HG03439 (cell line): Measurements from ENCODE around the gene LRRC10B.

Experiments
- ATAC-seq: cut with Tn5 transposase; IDR thresholded peaks from one replicate; pipeline ENCODE4 v1.9.1; 2021; ENCODE audit warnings: mild to moderate bottlenecking, moderate library complexity; ENCODE audit not compliant: unreplicated experiment

LRRC10B gene

DNA sequence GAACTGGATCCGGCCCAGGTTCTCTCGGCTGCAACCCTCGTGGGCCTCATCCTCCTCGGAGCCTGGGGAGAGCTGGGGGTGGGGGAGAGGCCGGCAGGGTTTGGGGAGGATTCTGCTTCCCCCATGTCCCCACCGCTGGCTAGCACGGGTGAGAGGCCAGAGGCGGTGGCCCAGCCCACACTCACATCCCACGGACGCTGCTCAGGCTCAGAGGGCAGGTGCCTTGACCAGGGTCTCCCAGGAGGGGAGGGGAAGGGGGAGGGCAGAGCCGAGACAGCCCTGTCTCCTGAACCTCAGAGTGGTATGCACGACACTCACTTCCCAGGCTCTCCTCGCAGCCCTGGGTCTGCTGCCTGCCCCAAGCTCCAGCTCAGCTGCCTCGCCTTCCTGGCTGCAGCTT, 19.6 kb downstream of the LRRC10B start:
- no peak for ATAC-seq

DNA sequence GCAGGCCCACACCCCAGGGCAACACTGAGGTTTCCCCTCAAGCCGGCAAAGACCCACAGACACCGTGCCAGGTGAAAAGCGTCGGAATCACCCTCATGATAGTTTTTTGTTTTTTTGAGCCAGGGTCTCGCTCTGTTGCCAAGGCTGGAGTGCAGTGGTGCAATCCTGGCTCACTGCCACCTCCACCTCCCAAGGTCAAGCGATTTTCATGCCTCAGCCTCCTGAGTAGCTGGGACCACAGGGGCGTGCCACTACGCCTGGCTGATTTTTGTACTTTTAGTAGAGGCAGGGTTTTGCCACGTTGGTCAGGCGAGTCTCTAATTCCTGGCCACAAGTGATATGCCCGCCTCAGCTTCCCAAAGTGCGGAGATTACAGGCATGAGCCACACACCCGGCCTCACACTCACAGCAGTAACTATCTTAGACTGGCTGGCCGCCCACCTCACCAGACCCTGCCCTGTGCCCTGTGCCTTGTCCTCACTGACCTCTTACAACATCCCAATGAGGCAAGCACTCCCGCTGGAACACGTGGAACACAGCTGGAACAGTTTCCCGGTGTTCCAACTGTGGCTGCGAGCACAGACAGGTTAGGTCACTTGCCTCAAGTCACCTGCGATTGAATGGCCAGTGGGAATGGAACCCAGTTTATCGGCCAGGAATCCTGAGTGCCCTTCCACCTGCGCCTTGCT, 21.1 kb downstream of the LRRC10B start:
- ATAC-seq = no peak

DNA sequence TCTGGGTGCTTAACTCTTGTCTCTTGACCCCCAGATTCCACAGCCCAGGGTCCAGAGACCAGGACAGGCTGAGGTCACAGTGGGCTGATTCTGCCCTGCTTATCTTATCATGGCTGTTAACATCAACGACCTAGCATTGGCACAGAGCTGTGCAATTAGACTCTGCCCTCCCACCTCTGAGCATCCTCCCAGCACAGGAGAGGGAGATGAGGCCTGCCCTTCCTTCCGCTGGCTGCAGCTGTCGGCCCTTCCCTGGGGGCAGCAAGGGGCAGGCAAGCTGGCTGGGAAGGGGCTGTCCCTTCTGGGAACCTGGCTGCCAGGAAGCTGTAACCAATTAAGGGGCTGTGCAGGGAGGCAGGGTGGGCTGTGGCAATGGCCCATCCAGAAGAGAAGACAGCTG, 22.5 kb downstream of the LRRC10B start:
- ATAC-seq = no peak

DNA sequence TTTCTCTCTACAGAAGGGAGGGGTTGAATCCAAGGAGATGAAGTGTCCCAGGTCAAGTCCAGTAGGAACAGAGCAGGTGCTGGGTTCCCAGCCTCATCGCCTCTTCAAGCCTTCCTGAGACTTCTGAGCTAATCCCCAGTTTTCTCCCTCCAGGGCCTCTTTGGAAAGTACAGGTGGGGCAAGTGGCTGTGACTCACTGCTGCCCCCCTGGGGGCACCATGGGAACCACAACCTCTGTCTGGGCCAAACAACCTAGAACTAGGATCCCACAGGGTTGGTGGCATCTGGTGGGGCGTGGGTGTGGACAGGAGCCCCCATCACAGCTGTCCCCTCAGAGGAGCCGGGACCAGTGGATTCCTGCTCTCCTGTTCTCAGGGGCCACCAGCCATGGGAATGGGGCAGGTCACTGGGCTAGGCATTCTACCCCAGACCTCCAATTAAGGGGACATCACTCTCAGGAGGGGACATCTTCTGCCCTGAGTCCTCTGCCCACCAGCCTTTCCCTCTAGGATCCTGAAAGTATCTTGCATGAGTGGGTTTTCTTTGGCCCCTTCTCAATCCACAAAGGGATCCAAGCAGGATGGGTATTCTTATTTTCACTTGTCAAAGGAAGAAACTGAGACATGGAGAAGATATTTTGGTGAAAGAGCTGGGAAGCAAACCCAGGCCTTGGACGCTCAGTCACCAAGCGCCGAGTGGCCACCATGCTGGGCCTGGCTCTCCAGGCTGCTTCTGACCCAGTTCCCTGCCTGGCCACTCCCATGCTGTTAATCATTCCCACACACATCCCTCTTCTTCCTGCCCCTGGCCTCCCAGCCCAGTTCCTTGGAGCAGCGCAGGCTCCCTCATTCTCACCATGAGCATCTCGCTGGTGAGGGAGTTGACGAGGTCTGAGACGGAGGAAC, 23.8 kb downstream of the LRRC10B start:
- ATAC-seq = no peak

DNA sequence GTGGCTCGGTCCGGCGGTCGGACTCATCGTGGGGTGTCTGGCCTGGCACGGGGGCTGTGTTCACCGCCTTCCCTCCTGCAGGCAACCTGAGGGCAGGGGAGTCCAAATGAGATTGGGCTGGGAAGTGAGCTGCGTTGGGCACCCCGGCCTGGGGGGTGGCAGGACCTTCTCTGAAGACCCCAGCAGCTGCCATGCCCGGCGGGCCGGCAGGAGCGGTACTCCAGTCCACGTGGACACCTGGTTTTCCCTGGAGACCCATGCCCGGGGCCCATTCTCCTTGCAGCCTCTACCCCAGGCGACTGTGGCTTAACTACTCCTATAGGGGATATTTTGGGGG, 24.5 kb downstream of the LRRC10B start:
- no peak for ATAC-seq

DNA sequence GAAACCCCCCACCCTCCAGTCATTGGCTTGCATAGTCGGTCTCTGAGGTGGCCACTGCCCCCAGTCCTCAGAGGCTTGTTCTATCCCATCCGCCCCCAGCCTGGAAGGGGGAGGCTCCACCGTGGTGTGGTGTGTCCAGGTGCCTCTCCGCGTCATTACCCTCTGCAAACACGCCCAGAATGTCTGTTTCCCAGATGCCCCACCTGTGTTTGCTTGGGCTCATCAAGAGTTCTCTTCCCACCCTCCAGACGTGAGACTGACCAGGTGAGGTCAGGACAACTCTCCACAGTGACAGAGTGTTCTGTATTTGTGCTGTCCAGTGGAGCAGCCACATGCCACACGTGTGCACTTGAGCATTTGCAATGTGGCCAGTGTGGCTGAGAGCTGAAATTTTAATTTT, 24.9 kb downstream of the LRRC10B start:
- no peak for ATAC-seq

DNA sequence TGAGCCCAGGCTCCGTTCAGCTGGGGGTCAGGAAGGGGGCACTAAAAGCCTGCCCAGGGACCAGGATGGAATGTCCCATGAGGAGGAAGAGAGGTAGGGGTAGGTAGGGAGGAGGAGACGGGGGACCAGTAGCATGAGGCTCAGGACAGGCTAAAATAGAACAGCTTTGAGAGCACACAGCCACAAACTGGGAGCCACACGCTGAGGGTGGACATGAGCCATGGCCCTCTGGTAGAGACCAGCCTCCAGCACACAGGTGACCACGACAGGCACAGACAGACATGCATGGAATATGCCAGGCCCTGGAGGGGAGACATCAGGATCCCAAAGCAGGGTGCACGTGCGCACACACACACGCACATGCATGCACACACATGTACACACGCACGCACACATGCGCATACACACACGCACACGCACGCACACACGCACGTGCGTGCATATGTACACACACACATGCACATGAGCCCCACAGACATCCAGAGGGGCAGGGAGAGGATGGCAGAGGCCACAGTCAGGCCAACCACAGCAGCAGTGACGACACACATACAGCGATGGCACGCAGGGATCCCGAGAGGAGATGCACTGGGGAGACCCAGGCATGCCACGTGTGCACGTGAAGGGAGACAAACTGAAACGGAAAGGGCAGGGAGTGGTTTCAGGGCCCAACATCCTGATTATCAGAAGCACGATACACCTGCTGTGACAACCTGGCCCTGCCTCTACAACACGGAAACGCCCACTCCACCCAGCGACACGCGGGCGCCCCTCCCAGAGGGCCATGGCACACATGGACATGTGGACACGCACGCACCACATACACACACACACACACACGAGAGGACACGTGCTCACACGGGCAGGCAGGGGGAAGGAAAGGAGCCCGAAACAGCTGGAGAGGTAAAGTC, 25.7 kb downstream of the LRRC10B start:
- no peak for ATAC-seq

DNA sequence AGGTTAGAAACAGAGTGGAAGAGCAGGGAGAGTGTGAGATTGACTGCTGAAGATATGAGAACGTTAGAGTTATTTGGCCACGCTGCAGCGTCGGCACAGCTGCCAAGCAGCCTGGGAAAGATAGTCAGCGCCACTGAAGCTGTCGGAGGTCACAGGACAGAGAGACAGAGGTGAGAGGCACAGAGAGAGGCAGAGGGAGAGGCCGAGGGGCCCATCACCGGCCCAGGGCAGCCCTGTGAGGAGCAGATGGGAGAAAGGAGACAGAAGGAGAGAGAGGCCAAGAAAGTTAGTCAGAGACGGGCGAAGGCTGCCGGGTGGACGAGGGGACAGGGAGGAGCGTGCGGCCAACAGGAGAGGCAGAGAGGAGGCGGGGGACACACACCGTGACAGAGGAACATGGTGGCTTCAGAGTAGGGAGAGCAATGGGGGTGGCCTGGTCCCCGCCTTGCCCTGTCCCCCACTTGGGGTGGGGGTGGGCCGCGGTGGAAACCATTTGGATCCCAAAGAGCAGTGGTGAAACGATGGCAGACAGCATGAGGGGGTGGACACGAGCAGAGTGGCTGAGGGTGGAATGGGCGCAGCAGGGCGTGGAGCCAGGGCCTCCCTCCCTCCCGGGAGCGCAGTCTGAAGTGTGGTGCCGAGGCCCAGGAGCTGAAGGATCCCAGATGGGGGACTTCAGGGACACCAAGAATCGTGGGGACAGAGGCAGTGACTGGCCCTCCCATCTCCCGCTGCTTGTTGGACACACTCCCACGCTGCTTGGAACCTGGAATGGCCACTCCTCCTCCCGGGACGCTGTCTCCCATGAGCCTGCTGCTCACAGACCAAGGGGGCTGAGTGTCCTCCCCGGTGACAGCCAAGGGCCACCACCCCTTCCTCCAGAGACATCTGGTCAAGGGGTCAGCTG, 26.6 kb downstream of the LRRC10B start:
- no peak for ATAC-seq

DNA sequence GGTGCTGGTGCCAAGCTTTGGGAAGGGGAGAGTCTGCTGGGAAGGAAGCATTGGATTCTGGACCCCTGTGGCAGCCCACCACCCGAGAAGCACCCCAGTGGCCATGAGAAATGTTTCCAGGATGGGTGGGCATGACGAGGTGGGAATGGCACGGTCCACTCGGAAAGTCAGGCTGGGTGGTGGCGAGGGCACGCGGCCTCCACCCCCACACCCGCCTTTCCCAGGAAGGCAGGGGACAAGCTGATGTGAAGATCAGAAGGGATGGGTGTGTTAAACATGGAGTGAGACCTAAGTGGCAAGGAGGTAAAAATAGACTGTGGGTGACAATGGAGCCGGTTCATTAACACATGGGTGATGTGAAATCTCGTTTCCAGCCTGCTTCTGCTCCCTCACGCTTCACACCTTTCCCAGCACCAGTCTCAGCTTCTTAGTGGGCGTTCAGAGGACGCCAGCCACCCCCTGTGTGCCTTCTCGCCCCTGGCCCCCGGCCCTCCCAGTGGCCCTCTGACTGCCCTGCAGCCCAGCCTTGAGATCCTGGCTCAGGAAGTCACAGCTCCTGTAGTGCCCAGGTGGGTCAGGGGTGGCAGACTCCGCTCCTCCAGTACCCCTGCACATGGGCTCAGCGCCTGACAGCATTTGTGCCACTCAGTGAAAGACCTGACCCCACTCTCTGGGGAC, 27.6 kb downstream of the LRRC10B start:
- no peak for ATAC-seq

DNA sequence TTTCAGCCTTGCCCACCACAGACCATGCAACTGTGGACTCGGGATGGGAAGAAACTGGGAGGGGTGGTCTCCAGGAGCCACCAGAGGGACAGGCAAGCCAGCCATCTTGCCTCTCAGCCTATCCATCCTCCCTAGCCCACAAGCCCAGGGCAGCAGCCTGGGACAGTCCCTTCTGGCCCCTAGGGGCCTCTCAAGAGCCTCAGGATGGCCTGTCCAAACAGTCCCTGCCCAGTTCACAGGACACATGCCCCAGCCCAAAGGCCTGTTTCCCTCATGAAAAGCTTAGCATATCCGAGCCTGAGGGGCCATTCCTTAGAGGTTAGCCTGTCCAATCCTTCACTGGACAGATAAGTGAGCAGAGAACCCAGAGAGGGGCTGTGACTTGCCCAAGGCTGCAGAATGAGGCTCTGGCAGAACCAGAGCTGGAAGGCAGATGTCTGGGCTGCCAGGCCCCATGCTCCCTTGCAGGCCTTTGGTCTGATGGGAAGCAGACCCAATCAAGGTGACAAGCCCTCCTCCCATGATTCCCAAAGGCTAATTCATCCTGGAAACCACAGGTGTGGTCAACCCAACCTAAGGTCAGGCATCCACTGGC, 28.2 kb downstream of the LRRC10B start:
- ATAC-seq = no peak

DNA sequence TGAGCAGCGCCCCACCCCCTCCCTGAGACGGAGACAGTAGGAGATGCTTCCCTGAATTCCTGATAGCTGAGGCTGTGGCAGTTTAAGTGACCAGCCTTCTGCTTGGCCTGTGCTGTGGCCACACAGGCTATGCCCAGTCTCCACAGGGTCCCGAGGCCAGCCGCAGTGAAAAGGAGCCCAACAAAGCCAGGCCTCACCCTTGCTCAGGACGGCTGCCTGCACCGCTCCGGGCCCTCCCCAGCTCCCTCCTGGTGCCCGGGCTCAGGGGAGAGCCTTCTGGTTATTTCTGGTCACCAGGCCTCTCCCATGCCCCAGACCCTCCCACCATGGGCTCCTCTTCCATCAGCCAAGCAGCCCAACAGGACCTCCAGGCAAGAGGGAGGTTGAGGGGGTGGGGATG, 28.8 kb downstream of the LRRC10B start:
- ATAC-seq = no peak

DNA sequence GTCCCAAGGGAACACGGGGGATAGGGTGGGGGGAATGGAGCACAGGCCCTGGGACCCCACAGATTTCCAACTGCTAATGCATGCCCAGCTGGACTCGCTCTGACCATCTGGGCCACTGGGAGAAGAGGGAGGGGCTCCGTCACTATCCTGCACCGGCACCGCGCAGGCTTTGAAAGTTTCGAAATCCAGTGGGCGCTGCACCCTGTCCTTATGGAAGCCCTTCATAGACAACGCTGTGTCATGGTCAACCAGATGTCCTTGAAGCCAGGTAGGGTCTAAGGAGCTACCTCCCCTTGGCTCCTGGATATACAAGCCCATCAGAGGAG, 30.1 kb downstream of the LRRC10B start:
- ATAC-seq = no peak

DNA sequence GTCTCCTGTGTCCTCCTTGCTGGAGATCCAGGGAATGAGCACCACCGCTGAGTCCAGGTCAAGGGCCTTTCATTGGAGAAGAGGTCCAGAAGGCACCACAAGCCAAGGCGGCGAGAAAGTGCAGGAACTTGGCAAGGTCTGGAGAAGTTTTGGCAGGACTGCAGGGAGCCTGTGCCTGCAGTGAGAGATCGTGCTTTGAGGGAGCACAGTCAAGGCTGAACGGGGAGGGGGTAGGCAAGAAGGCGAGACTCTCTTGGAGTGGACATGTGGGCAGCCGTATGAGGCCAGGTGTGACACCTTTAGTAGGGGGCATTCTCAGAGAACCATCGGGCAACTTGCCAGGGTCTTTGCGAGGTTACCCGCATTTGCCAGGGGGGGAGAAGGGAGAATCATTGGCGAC, 30.5 kb downstream of the LRRC10B start:
- ATAC-seq = no peak

DNA sequence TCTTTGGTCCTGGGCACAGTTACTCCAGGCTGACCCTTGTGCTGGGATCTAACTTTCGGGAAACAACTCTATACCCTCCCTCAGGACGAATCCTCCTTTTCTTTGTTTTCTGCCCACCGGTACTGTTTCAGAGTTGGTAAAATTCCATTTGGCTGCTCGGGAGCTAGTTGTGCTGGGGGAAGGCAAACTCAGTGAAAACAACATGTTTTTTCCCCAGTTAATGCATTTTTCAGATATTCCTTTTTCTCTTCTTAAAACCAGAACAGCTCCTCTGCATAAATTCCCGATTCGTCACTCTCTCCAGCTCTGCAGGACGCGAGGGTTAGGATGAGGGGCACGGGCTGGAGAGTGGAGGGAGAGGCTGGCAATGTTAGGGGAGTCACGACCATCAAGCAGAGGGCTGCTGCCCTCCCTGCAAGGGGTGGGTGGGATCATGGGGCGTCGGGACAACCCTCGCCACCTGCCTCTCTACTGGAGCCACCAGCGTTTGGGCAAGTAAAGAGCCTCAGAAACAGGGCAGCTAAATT, 31.3 kb downstream of the LRRC10B start:
- ATAC-seq = no peak

DNA sequence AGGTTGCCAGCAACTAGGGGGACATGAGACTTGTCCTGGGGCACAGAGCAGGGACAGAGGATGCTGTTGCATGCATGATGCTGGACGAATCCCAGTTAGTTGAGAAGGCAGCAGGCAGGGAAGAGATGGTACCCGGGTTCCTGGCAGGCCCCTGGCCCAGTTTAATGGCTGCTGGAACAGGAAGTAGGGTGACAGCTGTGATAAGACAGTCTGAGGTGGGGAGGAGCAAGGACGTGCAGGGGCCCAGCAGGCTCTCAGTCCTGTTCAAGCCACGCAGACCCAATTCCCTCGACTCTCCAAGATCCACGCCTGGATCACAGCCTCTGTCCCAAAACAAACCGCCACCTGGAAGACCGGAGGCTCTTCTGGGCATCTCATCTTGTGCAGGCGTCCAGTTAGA, 32.0 kb downstream of the LRRC10B start:
- no peak for ATAC-seq

DNA sequence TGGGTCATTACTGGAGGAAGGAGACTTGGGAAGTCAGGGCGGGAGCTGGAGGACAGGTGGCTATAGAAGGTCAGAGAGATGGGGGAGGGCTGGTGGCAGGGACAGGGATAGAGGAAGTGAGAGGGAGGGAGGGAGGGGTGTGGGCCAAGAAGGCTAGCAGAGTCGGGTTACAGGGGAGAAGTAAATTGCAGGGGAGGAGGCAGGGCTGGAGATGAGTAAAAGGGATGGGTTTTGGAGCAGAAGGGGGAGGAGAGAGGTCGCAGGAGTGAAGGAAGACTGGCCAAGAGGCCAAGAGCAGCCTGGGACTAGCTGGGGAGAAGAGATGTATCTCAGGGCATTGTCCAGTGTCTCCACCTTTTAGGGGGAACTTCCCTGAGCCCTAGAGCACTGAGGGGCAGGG, 33.0 kb downstream of the LRRC10B start:
- ATAC-seq = no peak

DNA sequence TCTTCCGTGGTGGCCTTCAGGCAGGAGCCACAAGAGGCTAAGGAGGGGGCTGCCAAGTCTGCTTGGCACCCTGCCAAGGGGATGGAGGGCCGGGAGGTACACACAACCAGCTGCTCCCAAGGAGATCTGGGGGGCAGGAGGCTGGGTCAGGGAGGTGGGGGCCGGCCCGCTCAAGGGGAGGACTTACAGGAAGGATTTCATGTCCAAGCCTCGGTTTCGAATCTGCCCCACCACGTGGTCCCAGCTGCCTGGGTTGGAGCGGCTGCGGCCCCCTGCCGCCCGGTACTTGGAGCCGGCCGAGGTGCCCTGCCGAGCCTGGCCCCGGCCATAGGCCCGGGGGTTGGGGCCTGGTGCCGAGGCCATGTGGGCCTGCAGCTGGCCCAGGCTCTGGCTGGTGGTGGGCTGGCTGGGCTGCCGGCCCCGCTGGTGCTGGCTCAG, 33.5 kb downstream of the LRRC10B start:
- ATAC-seq = no peak

DNA sequence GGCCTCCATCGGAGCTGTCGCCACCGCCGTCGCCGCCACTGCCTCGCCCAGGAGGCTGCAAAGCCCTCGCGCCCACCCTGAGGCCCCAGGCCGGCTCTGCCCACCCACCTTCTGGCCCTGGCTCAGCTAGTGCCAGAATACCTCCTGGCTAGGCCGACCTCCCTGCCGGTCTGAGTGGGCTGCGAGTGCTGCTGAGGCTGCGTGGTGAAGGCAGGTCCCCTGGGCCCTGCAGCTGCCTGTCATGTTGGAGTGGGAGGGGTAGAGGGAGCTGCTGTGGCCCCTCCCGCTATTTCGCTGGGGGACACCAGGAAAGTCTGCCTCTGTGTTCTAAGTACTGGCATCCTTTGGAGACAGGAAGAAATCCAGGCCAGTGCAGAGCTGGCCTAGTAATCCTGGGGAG, 34.2 kb downstream of the LRRC10B start:
- ATAC-seq = no peak

DNA sequence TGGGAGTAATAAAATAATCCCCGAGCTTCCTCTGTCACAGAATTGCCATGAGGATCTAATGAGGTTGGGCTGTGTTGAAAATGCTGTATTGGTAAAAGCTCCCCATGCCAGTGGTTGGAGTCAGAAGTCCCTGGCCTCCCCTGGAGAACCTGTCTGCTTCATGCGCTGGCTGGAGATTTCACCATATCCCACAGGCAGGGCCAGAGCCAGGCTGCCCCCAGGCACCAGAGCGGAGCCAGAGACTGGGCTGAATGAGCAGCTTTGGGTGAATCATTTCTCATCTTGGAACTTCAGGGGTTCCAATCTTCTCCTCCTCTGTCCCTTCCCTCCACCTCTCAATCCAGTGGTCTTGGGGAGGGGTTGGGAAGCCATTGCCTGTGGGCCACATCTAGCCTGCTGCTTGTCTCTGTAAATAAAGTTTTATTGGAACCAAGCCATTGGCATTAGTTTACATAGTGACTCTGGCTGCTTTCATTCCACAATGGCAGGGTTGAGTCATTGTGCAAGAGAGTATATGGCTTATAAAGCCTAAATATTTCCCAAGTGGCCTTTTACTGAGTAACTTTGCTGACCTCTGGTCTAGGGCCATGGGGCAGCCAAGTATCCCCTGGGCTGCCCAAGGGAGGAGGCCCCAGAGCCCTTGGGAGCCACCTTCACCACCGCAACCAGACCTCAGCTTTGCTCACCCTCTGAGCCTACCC, 35.2 kb downstream of the LRRC10B start:
- ATAC-seq = no peak
